Neural cell (in vitro differentiated cells): Measurements from ENCODE around the gene RHOC. TPM values are rescaled to one million over a fixed set of nuclear protein-coding genes. Genes with fewer than 3 reads are reported as not detected.

Experiments
- H2AFZ ChIP-seq: fragments of 200-600, 300-800 bp; sonication (generic), shearing (Covaris generic); 2 replicates; pipeline ENCODE4 v1.6.0; 2014; ENCODE audit warnings: low read depth, mild to moderate bottlenecking, antibody characterized with exemption, low read length, moderate library complexity
- H3F3A ChIP-seq: fragments of 200-600 bp; shearing (Covaris generic); 2 replicates; pipeline ENCODE4 v1.6.1; 2016; ENCODE audit warnings: mild to moderate bottlenecking, moderate library complexity, mixed read lengths, antibody characterized with exemption, low read length; ENCODE audit not compliant: insufficient read depth, poor library complexity, severe bottlenecking
- H3K27ac ChIP-seq: fragments of 200-600, 300-800 bp; sonication (generic), shearing (Covaris generic); 2 replicates; pipeline ENCODE4 v1.5.1; 2014; ENCODE audit warnings: mild to moderate bottlenecking, low read length, moderate library complexity
- H3K27me3 ChIP-seq: fragments of 300-800, 200-600 bp; sonication (generic), shearing (Covaris generic); 2 replicates; pipeline ENCODE4 v1.6.0; 2014; ENCODE audit warnings: mild to moderate bottlenecking, low read depth, low read length, moderate library complexity; ENCODE audit not compliant: insufficient read depth
- H3K36me3 ChIP-seq: fragments of 300-800, 200-600 bp; sonication (generic), shearing (Covaris generic); 2 replicates; pipeline ENCODE4 v1.5.1; 2014; ENCODE audit warnings: mild to moderate bottlenecking, antibody characterized with exemption, low read length, moderate library complexity; ENCODE audit not compliant: insufficient read depth
- H3K4me2 ChIP-seq: fragments of 300-800, 200-600 bp; sonication (generic), shearing (Covaris generic); 2 replicates; pipeline ENCODE4 v1.6.0; 2014; ENCODE audit warnings: mild to moderate bottlenecking, low read length
- H3K4me3 ChIP-seq: fragments of 300-800, 200-600 bp; sonication (generic), shearing (Covaris generic); 2 replicates; pipeline ENCODE4 v1.5.1; 2014; ENCODE audit warnings: mild to moderate bottlenecking, low read length, moderate library complexity
- H3K79me2 ChIP-seq: fragments of 200-600 bp; shearing (Covaris generic); replicated peaks from 2 replicates; pipeline ENCODE4 v1.6.0; 2014; ENCODE audit warnings: mild to moderate bottlenecking, low read length, moderate library complexity; ENCODE audit not compliant: insufficient read depth
- H3K9ac ChIP-seq: fragments of 300-800, 200-600 bp; sonication (generic), shearing (Covaris generic); 2 replicates; pipeline ENCODE4 v1.6.1; 2016; ENCODE audit warnings: mild to moderate bottlenecking, low read length, mixed read lengths
- H3K9me2 ChIP-seq: fragments of 200-600 bp; shearing (Covaris generic); 2 replicates; pipeline ENCODE4 v1.6.1; 2016; ENCODE audit warnings: mild to moderate bottlenecking, low read length, mixed read lengths; ENCODE audit not compliant: insufficient read depth
- H3K9me3 ChIP-seq: fragments of 200-600, 300-800 bp; sonication (generic), shearing (Covaris generic); 2 replicates; pipeline ENCODE4 v1.6.1; 2016; ENCODE audit warnings: mild to moderate bottlenecking, mixed run types, low read length, moderate library complexity, mixed read lengths
- H4K20me1 ChIP-seq: fragments of 200-600 bp; shearing (Covaris generic); 2 replicates; pipeline ENCODE4 v1.6.1; 2016; ENCODE audit warnings: mild to moderate bottlenecking, mixed run types; ENCODE audit not compliant: insufficient read depth
- EP300 ChIP-seq: fragments of 450-650 bp; conservative IDR thresholded peaks from 2 replicates; pipeline ENCODE4 v1.6.1; 2014; ENCODE audit warnings: antibody characterized with exemption, mild to moderate bottlenecking, moderate library complexity; ENCODE audit not compliant: poor library complexity, severe bottlenecking
- EZH2 ChIP-seq: fragments of 200-600, 300-800 bp; shearing (Covaris generic), sonication (generic); IDR thresholded peaks from 2 replicates; pipeline ENCODE4 v1.6.1; 2014; ENCODE audit warnings: antibody characterized with exemption, low read length, borderline replicate concordance, mild to moderate bottlenecking; ENCODE audit not compliant: insufficient read depth, poor library complexity, severe bottlenecking
- MXI1 ChIP-seq: fragments of 450-650 bp; conservative IDR thresholded peaks from 2 replicates; pipeline ENCODE4 v1.6.1; 2014; ENCODE audit warnings: antibody characterized with exemption, mild to moderate bottlenecking; ENCODE audit not compliant: poor library complexity, severe bottlenecking
- POLR2AphosphoS5 ChIP-seq: IDR thresholded peaks from 2 replicates; pipeline ENCODE4 v1.6.1; 2012
- RAD21 ChIP-seq: fragments of 450-650 bp; conservative IDR thresholded peaks from 2 replicates; pipeline ENCODE4 v1.6.1; 2014; ENCODE audit warnings: antibody characterized with exemption, mild to moderate bottlenecking, moderate library complexity
- SMC3 ChIP-seq: fragments of 450-650 bp; conservative IDR thresholded peaks from 2 replicates; pipeline ENCODE4 v1.6.1; 2014; ENCODE audit warnings: antibody characterized with exemption, mild to moderate bottlenecking, moderate library complexity; ENCODE audit not compliant: poor library complexity
- TAF1 ChIP-seq: IDR thresholded peaks from 2 replicates; pipeline ENCODE4 v1.6.1; 2012; ENCODE audit warnings: low read depth
- polyA plus RNA-seq: library from polyadenylated mRNA; depleted of rRNA; stranded (reverse); fragments of >200 nt; gene quantifications from 2 replicates; pipeline ENCODE4 v1.2.3, GENCODE V29; 2014
- TF ChIP-seq, protein P1 (sequence below): IDR thresholded peaks from 2 replicates; pipeline ENCODE4 v1.6.1; 2012; ENCODE audit warnings: borderline replicate concordance
- TF ChIP-seq, protein P2 (sequence below): fragments of 450-650 bp; IDR thresholded peaks from 2 replicates; pipeline ENCODE4 v1.5.1; 2014; ENCODE audit warnings: antibody characterized with exemption, mild to moderate bottlenecking, moderate library complexity; ENCODE audit not compliant: poor library complexity, severe bottlenecking

The RHOC gene
- polyA plus RNA-seq, 1 donor from 2014 or later: 5.0 TPM

DNA sequence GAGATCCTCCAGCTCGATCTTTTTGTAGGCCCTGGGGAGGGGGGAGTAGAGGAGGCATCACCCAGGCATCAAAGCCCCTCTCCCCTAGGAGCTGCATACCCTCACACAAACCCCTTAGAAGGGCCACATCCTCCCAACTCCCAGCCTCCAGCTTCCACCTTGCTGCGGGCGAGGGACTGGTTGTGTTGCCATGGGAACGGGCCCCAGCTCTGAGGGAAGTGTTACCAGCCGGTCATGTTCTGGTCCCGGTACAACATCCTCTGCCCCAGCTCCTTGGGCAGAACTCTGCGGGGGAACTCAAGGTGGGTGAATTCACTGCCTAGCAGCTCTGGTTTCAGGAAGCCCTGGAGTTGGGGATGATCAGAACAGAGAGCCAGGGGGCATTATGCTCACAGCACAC is 4.1 kb upstream of the RHOC start (continued):
- TF ChIP-seq, protein P1, sequence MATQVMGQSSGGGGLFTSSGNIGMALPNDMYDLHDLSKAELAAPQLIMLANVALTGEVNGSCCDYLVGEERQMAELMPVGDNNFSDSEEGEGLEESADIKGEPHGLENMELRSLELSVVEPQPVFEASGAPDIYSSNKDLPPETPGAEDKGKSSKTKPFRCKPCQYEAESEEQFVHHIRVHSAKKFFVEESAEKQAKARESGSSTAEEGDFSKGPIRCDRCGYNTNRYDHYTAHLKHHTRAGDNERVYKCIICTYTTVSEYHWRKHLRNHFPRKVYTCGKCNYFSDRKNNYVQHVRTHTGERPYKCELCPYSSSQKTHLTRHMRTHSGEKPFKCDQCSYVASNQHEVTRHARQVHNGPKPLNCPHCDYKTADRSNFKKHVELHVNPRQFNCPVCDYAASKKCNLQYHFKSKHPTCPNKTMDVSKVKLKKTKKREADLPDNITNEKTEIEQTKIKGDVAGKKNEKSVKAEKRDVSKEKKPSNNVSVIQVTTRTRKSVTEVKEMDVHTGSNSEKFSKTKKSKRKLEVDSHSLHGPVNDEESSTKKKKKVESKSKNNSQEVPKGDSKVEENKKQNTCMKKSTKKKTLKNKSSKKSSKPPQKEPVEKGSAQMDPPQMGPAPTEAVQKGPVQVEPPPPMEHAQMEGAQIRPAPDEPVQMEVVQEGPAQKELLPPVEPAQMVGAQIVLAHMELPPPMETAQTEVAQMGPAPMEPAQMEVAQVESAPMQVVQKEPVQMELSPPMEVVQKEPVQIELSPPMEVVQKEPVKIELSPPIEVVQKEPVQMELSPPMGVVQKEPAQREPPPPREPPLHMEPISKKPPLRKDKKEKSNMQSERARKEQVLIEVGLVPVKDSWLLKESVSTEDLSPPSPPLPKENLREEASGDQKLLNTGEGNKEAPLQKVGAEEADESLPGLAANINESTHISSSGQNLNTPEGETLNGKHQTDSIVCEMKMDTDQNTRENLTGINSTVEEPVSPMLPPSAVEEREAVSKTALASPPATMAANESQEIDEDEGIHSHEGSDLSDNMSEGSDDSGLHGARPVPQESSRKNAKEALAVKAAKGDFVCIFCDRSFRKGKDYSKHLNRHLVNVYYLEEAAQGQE: no peak
- no peak for TF ChIP-seq SMC3

DNA sequence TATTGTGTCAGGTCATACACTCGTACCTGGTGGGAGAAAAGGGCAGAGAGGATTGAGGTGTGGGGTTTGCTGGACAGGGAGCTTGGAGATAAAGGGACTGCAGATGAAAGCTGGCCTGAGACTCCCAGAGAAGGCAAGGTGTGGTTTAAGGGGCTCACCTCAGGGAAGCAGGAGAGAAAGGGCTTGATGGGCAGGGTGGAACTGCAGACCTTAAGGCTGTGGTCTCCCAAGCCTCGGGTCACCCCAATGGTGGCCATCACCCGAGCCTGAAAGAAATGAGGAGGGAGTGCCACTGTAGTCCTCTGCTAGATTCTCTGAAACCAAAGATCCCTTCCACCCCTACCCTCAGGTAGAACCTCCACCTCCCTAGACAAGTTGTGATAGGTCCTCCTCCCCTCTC is 3.7 kb upstream of the RHOC start:
- Histone ChIP-seq H3K36me3 (no peaks in the 10 kb centered on the region), H3K9me2 (no peaks in the 10 kb centered on the region), H3K9ac (no peak overlapping the region), H3K27ac (no peak overlapping the region), H3K79me2 (no peaks in the 10 kb centered on the region), H3K4me3 (no peak overlapping the region), H3K27me3 (peaks cover 35% of the 10 kb centered on the region), H2AFZ (no peak overlapping the region), H3K4me2 (no peak overlapping the region), H3F3A (no peaks in the 10 kb centered on the region), H3K9me3 (no peaks in the 10 kb centered on the region), H4K20me1 (no peaks in the 10 kb centered on the region)
- no peak for TF ChIP-seq SMC3
- no peak for TF ChIP-seq EP300
- no peak for TF ChIP-seq RAD21
- TF ChIP-seq, protein P2, sequence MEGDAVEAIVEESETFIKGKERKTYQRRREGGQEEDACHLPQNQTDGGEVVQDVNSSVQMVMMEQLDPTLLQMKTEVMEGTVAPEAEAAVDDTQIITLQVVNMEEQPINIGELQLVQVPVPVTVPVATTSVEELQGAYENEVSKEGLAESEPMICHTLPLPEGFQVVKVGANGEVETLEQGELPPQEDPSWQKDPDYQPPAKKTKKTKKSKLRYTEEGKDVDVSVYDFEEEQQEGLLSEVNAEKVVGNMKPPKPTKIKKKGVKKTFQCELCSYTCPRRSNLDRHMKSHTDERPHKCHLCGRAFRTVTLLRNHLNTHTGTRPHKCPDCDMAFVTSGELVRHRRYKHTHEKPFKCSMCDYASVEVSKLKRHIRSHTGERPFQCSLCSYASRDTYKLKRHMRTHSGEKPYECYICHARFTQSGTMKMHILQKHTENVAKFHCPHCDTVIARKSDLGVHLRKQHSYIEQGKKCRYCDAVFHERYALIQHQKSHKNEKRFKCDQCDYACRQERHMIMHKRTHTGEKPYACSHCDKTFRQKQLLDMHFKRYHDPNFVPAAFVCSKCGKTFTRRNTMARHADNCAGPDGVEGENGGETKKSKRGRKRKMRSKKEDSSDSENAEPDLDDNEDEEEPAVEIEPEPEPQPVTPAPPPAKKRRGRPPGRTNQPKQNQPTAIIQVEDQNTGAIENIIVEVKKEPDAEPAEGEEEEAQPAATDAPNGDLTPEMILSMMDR: no peak
- no peak for TF ChIP-seq MXI1
- TF ChIP-seq POLR2AphosphoS5: no peak
- TF ChIP-seq TAF1: no peak
- no peak for TF ChIP-seq EZH2
- TF ChIP-seq, protein P1: no peak
